Fibroblast of skin of left quadriceps (primary cell): ENCODE results near the gene CLMN.
"Not testable (repeated sequence)": the region's sequence is repeated elsewhere in the genome, so short reads cannot be mapped to it uniquely, and the experiment has no call there.

Experiments used
- DNase-seq, 2 experiments: peaks; one replicate each; pipeline ENCODE4 v3.0.0-alpha.2; 2013; ENCODE audit warnings: low read depth in 2 of 2

CLMN gene

DNA sequence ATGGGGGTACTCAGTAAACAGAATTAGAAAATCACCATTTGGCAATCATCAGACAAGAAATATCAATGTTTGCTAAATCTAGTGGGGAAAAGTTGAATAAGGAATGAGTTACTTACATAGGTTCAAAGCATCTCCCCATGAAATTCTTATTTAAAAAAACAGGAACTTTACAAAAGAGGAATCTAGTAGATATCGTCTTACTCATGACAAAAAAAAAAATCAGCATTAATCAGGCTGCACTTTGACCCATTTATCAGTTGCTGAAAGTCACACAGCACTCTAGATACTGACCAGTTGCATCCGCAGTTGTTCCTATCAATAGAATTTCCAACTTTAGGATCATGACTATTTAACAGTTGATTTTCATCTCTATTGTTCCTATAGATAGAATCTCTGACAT lies 156.6 kb downstream of the CLMN start:
- DNase-seq = no peak

DNA sequence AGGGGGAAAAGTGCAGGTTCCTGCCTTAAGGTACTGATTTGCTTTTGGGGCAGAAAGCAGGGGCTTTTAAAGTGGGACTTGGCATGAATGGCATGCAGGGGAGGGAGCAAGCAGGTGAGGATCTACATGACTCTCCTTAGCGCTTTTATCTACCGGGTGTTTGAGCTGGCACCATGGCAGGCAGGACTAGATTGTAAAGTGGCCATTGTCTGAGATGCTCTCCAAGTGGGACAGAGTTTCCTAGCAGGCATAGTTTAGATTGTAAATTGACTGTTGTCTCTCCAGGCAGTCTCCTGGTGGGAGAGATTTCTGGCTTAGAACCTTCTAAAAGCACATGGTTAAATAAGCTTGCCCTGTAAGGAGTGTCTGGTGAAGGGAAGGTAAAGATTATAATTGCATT lies 157.1 kb downstream of the CLMN start:
- no peak for DNase-seq

GRCh38 chr14:95157327-95158189 lies 162.2 kb downstream of the CLMN start, which contains the start of gene DICER1:
Gene DICER1 (minus strand): TSS chr14:95157529. CDS start chr14:95133458, 24,071 bp downstream.
- DNase-seq = peak; percentile 84 to 90

DNA sequence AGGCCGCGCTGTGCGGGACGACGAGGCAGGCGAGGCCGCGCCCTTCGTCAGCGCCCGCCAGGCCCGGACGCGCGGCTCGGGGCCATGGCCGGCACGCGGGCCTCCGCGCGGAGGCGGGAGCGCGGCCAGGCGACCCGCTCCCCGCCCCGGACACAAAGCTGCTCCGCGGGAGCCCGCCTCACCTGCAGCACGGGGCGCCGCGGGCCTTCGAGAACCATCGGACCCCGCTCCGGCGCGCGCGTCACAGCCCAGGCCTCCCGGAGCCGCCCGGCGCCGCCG lies 162.7 kb downstream of the CLMN start:
- no peak for DNase-seq

DNA sequence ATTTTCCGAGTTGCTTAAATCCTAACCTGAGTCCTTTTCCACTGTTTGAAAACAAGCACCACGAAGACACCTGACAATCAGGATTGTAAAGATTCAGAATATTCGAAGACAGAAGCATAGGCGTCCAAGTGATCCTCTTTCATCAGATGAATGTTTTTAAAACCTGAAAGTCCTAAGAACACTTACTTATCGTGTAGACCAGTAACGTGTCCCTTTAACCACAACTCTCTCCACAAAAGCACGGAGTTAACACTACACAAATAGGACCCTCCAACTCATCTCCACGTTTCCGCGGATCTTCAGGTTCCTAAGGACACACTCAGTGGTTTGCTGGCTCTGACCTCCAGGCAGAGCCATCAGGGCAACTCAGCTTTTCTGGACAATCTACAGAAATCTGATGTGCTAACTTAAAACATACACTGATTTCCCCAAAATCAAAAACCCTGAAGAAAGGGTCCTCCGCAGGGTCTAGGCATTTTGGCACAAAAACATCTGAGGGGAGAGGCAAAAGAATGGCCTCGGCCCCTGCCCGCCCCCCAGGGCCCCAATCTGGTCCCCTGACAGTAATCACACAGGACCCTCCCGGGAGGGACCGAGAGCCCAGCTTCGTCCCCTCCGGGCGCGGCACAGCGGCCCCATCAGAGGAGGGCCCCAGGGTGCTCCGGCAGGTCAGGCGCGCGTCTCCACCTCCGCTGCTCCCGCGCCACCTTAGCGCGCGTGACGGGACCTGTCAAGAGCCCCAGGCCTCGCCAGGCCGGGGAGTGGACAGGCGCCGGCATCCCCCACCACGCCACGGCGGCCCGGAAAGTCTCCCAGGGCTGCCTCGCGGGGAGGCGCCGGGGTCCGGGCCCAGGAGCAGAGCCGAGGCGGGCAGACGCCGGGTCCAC lies 163.3 kb downstream of the CLMN start:
- no peak for DNase-seq

DNA sequence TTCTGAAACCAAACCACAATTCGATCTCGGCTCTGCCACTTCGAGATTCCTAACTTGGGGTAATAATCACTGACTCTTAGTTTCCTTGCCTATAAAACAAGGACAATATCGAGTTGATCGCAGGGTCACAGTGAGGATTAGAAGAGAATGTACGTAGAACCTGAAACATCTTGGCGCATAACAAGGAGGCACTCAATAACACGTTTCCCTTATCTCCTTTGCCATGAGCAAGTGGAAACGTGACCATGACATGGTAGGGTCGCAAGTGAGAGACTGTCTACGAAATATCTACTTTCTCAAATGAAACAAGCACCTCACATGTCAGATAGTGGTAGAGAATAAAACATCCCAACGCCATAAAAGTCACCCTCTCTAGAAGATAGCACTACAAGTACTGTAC lies 164.7 kb downstream of the CLMN start:
- DNase-seq = no peak

DNA sequence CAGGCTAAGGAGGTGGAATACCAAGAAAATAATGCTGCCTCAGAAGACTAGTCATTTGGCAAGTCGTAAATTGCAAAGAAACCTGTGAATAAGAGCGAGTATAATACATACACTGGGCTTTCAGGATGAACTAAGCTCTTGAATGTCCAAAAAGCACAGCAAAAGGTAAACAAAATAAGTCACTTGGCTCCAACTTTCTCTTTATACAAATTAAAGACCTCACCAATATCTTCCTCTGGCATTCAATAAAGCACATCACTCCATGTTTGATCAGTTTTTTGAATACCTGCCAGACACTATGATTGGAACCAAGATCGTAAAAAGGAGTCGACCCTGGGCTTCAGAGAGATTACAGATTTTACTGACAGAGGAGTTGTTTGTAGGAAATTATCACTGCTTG lies 165.8 kb downstream of the CLMN start:
- DNase-seq = no peak

- no peak for DNase-seq
Measured at GRCh38 chr14:95151561-95151960, 168.1 kb downstream of the CLMN start.

DNA sequence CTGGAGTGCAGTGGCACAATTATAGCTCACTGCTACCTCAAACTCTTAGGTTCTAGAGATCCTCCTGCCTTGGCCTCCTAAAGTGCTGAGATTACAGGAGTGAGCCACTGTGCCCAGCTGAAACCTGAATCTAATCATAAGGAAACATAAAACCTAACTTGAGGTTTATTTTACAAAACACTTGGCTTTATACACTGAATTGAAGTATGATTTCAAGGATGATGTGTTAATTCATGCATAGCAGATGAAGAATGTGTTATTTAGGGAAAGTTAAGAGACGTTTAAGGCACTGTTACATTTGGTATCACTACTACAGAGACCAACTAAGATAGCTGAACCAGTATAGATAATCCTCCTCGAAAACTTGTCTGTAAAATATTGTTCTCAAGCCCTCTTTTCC lies 168.8 kb downstream of the CLMN start:
- no peak for DNase-seq

DNA sequence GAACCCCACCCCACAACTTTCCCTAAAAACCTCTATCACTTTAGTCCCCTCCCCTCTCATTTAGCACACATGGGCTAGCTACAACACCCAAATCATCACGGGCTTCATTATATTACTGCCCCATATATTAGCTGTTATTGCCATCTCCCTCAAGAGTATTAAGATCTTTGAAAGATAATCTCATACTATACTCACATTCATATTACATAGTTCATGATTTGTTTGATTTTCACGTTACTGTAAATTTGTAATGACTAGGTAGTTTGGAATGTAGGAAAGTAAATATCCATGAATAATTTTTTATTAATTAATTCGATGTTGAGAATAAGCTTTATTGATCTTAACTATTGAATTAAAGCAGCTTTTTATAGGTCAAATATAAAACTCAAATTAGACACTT lies 170.3 kb downstream of the CLMN start:
- no peak for DNase-seq

GRCh38 chr14:95147597-95147996 lies 172.1 kb downstream of the CLMN start:
- no peak for DNase-seq

GRCh38 chr14:95146079-95146771 lies 173.5 kb downstream of the CLMN start:
- no peak for DNase-seq

DNA sequence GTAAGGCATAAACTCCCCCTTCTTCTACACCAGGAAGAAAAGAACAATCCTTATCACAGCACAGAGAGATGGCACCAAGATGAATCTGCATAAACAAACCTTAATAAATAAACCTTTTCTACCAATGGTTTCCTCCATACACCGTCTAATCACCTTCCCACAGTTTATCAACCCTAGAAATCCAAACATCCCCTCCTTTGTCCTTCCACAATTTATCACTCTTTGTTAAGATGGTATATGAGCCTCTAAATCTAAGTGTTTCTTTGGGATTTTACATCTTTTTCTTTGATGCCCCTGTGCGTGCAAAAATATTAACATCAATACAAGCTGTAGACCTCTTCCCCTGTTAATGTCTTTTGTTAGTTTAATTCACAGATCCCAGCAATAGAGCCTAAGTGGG lies 174.9 kb downstream of the CLMN start:
- no peak for DNase-seq

GRCh38 chr14:95143808-95144620 lies 175.7 kb downstream of the CLMN start:
- no peak for DNase-seq

DNA sequence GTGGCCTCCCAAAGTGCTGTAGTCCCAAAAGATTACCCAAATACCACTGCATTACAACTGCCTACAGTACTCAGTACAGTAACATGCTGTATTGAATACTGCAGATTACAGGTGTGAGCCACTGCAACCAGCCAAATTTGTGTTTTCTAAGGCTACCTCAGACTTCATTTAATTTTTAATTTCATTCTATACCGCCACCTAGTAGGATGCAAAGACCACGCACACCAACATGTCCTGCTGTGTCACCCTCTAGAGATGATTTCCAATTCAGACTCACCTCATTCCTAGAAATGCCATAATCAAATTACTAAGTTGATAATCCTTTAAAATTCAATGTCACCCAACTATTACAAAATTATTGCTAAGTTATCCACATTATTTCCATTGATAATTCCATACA lies 177.5 kb downstream of the CLMN start:
- no peak for DNase-seq

GRCh38 chr14:95141684-95142083 lies 178.0 kb downstream of the CLMN start:
- no peak for DNase-seq

DNA sequence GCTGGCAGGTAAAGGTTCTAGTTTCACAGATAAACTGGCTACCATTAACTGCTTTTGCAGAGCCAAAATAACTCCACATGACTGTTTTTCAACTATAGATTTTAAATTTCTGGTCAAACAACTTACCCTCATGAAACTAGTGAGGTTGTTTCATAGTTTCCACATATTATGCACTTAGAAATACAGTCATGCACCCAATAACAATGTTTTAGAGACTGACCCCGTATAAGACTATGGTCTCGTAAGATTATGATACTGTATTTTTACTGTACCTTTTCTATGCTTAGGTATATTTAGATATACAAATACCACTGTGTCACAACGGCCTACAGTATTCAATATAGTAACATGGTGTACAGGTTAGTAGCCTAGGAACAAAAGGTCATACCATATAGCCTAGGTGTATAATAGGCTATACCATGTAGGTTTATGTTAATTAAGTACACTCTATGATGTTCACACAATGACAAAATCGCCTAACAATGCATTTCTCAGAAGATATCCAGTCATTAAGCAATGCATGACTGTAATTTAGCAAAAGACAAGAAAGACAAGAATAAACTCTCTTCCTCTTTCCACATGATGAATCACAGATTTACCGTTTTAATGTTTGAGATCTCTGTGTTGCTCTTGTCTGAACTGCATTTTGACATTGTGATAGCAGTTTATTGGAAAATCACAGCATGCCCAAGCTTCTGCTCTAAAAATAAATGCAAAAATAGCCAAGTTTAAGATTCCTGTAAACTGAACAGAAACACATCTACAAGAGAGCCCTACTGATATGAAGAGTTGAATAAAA lies 179.4 kb downstream of the CLMN start:
- DNase-seq = no peak

DNA sequence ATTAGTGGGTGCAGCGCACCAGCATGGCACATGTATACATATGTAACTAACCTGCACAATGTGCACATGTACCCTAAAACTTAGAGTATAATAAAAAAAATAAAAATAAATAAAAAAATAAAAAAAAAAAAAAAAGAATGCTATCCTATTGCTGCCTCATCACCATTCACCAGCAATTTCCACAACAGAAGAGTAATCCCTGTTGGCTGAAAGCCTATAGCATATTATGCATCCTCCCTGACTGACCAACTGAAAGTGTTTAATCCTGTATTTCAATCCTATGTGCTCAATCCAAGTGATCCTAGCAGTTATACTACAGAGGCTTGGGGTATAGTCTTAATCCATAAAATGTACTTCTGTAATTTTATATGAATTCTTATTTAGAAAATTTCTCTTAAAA lies 180.8 kb downstream of the CLMN start:
- no peak for DNase-seq

GRCh38 chr14:95138455-95138854 lies 181.3 kb downstream of the CLMN start:
- DNase-seq = not testable (repeated sequence)

DNA sequence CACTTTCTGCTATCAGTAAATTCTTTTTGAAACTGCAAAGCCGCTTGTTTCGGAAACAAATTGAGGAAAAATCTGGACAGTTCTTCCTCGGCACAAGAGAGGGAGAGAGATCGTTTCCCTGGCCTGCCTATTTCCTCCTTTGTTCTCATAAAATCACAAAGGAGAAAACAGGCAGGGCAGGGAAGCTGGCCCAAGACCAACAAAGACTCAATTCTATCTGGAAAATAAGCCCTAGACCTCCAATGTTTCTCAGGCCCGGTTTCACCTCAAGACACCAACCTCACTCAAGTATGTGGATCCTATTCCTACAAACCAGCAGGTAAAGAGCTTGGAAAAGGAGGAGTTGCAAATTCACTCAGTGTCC lies 181.9 kb downstream of the CLMN start:
- no peak for DNase-seq
